Measurements from ENCODE around the gene DAGLB. TPM values are rescaled to one million over a fixed set of nuclear protein-coding genes. Genes with fewer than 3 reads are reported as not detected.

The DAGLB gene
- total RNA-seq, 2 experiments from 2014 or later, result 12.4 to 19.5 TPM

DNA sequence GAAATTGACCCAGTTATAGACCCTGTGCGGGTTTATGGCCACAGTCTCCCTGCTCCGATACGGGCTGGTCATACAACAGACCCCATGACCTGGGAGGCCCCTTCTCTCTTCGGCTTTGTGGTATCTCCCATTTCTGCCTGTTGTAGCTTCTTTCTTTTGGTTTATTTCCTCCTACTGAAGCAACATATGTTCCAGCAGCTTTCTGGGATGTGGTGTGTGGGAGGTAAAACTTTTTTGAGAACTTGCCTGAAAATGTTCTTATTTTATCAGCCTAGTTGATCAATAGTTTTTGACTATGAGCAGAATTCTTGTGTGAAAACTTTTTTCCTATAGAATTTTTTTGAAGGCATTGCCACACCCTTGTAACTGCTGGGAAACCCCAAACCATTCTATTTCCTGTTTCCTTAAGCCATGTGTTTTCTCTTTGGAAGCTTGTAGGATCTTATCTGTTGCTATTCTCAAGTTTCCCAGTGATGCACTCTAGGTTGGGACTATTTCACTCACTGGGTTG is 80.0 kb downstream of the DAGLB start:
- H2AFZ ChIP-seq (ENCODE audit: low read length), result peak overlapping the region; percentile 66
- CTCF ChIA-PET (ENCODE audit: unreplicated experiment), result no interaction called here

DNA sequence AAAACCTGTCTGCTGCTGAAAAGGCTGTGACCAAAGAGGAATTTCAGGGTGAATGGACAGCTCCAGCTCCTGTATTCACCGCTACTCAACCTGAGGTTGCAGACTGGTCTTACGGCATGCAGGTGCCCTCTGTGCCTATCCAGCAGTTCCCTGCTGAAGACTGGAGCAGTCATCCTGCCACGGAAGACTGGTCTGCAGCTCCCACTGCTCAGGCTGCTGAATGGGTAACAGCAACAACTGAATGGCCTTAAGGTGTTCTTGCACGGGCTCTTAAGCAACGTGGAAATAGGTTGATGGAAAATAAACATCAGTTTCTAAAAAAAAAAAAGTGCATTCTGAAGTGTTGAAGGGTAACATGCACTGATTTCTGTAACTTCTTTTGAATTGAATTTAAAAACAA is 82.3 kb downstream of the DAGLB start:
- intact Hi-C loops (cut with micrococcal nuclease; ENCODE audit: unreplicated experiment), result no loop called here
- no peaks in the 10 kb centered on the region for H3K79me2 ChIP-seq (ENCODE audit: insufficient read depth, low read depth, low read length)
- H4K20me1 ChIP-seq (ENCODE audit: insufficient read depth, low read length), result no peaks in the 10 kb centered on the region
- no TSS peak for BruUV-seq (replicated peaks)
- CTCF ChIA-PET (ENCODE audit: unreplicated experiment), result interaction anchor here (0.6 kb wide), 1 partner anchor 18 kb away, joined by 3 read pairs; no protein-coding TSS in a partner anchor
- peaks cover 9% of the 10 kb centered on the region for H3K4me1 ChIP-seq (ENCODE audit: insufficient read depth, low read length, poor library complexity, severe bottlenecking)
- DNase-seq (ENCODE audit: low spot score), result no peak
- TF ChIP-seq, protein P1, sequence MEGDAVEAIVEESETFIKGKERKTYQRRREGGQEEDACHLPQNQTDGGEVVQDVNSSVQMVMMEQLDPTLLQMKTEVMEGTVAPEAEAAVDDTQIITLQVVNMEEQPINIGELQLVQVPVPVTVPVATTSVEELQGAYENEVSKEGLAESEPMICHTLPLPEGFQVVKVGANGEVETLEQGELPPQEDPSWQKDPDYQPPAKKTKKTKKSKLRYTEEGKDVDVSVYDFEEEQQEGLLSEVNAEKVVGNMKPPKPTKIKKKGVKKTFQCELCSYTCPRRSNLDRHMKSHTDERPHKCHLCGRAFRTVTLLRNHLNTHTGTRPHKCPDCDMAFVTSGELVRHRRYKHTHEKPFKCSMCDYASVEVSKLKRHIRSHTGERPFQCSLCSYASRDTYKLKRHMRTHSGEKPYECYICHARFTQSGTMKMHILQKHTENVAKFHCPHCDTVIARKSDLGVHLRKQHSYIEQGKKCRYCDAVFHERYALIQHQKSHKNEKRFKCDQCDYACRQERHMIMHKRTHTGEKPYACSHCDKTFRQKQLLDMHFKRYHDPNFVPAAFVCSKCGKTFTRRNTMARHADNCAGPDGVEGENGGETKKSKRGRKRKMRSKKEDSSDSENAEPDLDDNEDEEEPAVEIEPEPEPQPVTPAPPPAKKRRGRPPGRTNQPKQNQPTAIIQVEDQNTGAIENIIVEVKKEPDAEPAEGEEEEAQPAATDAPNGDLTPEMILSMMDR (conservative IDR thresholded peaks at IDR 0.05; ENCODE audit: low read length), result no peak
- no peak for TF ChIP-seq EZH2phosphoT487 (IDR thresholded peaks at IDR 0.05; ENCODE audit: borderline replicate concordance, low read depth, low read length)
- POLR2A ChIA-PET, result interaction anchor here (0.6 kb wide), 1 partner anchor 13 kb away, joined by 5 read pairs; no protein-coding TSS in a partner anchor
- no peaks in the 10 kb centered on the region for H3K36me3 ChIP-seq (ENCODE audit: insufficient read depth, low read length)
- no peak overlapping the region for H2AFZ ChIP-seq (ENCODE audit: low read length)
- H3K4me2 ChIP-seq (ENCODE audit: low read length), result no peak overlapping the region
- no peak overlapping the region for H3K27ac ChIP-seq (ENCODE audit: low read depth, low read length, poor library complexity, severe bottlenecking)
- H3K9me2 ChIP-seq (ENCODE audit: insufficient read depth, low read length), result no peaks in the 10 kb centered on the region
- H3K4me3 ChIP-seq (ENCODE audit: low read depth, low read length, poor library complexity, severe bottlenecking), result no peak overlapping the region
- H3K9me3 ChIP-seq (ENCODE audit: low read length), result no peaks in the 10 kb centered on the region

More for the DNA sequence above, 80.0 kb downstream of the DAGLB start:
- peaks cover 22% of the 10 kb centered on the region for H3K4me1 ChIP-seq (ENCODE audit: insufficient read depth, low read length, poor library complexity, severe bottlenecking)
- H3K79me2 ChIP-seq (ENCODE audit: insufficient read depth, low read depth, low read length), result peaks cover 2% of the 10 kb centered on the region; the same call in 1 of the 2 replicates
- H4K20me1 ChIP-seq (ENCODE audit: insufficient read depth, low read length), result no peaks in the 10 kb centered on the region
- H3K4me2 ChIP-seq (ENCODE audit: low read length), result no peak overlapping the region; the same call in 1 of the 2 replicates
- H3K4me3 ChIP-seq (ENCODE audit: low read depth, low read length, poor library complexity, severe bottlenecking), result no peak overlapping the region
- H3K9me3 ChIP-seq (ENCODE audit: low read length), result no peaks in the 10 kb centered on the region
- BruUV-seq (replicated peaks), result no TSS peak
- intact Hi-C loops (cut with micrococcal nuclease; ENCODE audit: unreplicated experiment), result no loop called here
- POLR2A ChIA-PET, result interaction anchor here (0.6 to 1.1 kb wide), 3 partner anchors 17 to 85 kb away, joined by 3 to 4 read pairs (median 4); no protein-coding TSS in a partner anchor
- H3K36me3 ChIP-seq (ENCODE audit: insufficient read depth, low read length), result no peaks in the 10 kb centered on the region
- H3K9me2 ChIP-seq (ENCODE audit: insufficient read depth, low read length), result no peaks in the 10 kb centered on the region
- TF ChIP-seq, protein P1 (conservative IDR thresholded peaks at IDR 0.05; ENCODE audit: low read length), result no peak
- TF ChIP-seq EZH2phosphoT487 (IDR thresholded peaks at IDR 0.05; ENCODE audit: borderline replicate concordance, low read depth, low read length), result no peak
- no peak for DNase-seq (ENCODE audit: low spot score)
- no peak overlapping the region for H3K27ac ChIP-seq (ENCODE audit: low read depth, low read length, poor library complexity, severe bottlenecking)

DNA sequence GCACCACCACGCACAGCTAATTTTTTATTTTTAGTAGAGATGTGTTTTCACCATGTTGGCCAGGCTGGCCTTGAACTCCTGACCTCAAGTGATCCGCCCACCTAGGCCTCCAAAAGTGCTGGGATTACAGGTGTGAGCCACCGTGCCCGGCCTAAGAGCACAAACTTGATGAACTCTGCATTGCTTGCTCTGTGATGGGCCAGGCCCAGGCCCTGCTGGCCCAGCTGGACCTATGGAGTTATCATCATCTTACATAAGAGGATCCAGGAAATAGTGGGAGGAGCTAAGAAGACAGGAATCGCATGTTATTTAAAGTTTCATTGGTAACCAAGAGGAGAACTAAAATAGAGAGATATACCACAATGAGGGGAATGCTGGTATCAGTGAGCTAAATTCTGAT is 86.9 kb downstream of the DAGLB start:
- Histone ChIP-seq H3K27ac (ENCODE audit: low read depth, low read length, poor library complexity, severe bottlenecking) (no peak overlapping the region), H3K9me2 (ENCODE audit: insufficient read depth, low read length) (no peaks in the 10 kb centered on the region), H3K36me3 (ENCODE audit: insufficient read depth, low read length) (no peaks in the 10 kb centered on the region), H3K4me1 (ENCODE audit: insufficient read depth, low read length, poor library complexity, severe bottlenecking) (no peaks in the 10 kb centered on the region), H3K9me3 (ENCODE audit: low read length) (no peaks in the 10 kb centered on the region), H3K4me3 (ENCODE audit: low read depth, low read length, poor library complexity, severe bottlenecking) (no peak overlapping the region), H3K4me2 (ENCODE audit: low read length) (no peak overlapping the region), H2AFZ (ENCODE audit: low read length) (peak overlapping the region; percentile 57), H4K20me1 (ENCODE audit: insufficient read depth, low read length) (no peaks in the 10 kb centered on the region), H3K79me2 (ENCODE audit: insufficient read depth, low read depth, low read length) (no peaks in the 10 kb centered on the region)
- ChIA-PET POLR2A (interaction anchor here (0.5 to 2.0 kb wide), 10 partner anchors 9 to 996 kb away, joined by 3 to 25 read pairs (median 4); partner anchors contain the start of gene DAGLB), CTCF (ENCODE audit: unreplicated experiment) (interaction anchor here (1.1 kb wide), 1 partner anchor 10 kb away, joined by 4 read pairs; no protein-coding TSS in a partner anchor)
- TF ChIP-seq, protein P1 (conservative IDR thresholded peaks at IDR 0.05; ENCODE audit: low read length), result no peak
- no peak for TF ChIP-seq EZH2phosphoT487 (IDR thresholded peaks at IDR 0.05; ENCODE audit: borderline replicate concordance, low read depth, low read length)
- no TSS peak for BruUV-seq (replicated peaks)
- intact Hi-C loops (cut with micrococcal nuclease; ENCODE audit: unreplicated experiment), result no loop called here
- no peak for DNase-seq (ENCODE audit: low spot score)

Measured in OCI-LY7 (cell line).